Skeletal muscle tissue (tissue), 4 donors: Measurements from ENCODE around the gene TTC34. TPM values are rescaled to one million over a fixed set of nuclear protein-coding genes. Genes with fewer than 3 reads are reported as not detected.
"Not testable (repeated sequence)": the region's sequence is repeated elsewhere in the genome, so short reads cannot be mapped to it uniquely, and the experiment has no call there.

ENCODE experiments used
- H3K27ac ChIP-seq: one replicate; pipeline ENCODE4 v1.7.0; 2013; ENCODE audit warnings: mild to moderate bottlenecking, low read depth, low read length, inconsistent platforms
- H3K27me3 ChIP-seq, 3 donors: one replicate each; pipeline ENCODE4 v1.7.0; 2013; ENCODE audit warnings: low read length in 3 of 3; ENCODE audit not compliant: control insufficient read depth in 3 of 3, insufficient read depth in 3 of 3
- H3K36me3 ChIP-seq, 3 donors: one replicate each; pipeline ENCODE4 v1.7.0; 2013; ENCODE audit warnings: low read length in 3 of 3; ENCODE audit not compliant: control insufficient read depth in 3 of 3, insufficient read depth in 3 of 3
- H3K4me1 ChIP-seq, 3 donors: one replicate each; pipeline ENCODE4 v1.7.0; 2013; ENCODE audit warnings: low read length in 3 of 3, mild to moderate bottlenecking in 3 of 3; ENCODE audit not compliant: control insufficient read depth in 3 of 3, insufficient read depth in 3 of 3
- H3K4me3 ChIP-seq, 3 donors: one replicate each; pipeline ENCODE4 v1.7.0; 2013; ENCODE audit warnings: low read length in 3 of 3
- H3K9ac ChIP-seq, 3 donors: one replicate each; pipeline ENCODE4 v1.7.0; 2013; ENCODE audit warnings: low read length in 3 of 3, mild to moderate bottlenecking in 3 of 3, moderate library complexity in 2 of 3, low read depth in 1 of 3
- H3K9me3 ChIP-seq, 3 donors: one replicate each; pipeline ENCODE4 v1.7.0; 2013; ENCODE audit warnings: low read length in 3 of 3; ENCODE audit not compliant: control insufficient read depth in 3 of 3
- total RNA-seq: library from RNA; depleted of rRNA; stranded (reverse); fragments of >200 nt; gene quantifications from one replicate; pipeline ENCODE4 v1.2.3, GENCODE V29; 2014
- donor health status: Osteomylitis.

Gene TTC34
- total RNA-seq, 1 donor from 2014 or later = under 0.01 TPM

DNA sequence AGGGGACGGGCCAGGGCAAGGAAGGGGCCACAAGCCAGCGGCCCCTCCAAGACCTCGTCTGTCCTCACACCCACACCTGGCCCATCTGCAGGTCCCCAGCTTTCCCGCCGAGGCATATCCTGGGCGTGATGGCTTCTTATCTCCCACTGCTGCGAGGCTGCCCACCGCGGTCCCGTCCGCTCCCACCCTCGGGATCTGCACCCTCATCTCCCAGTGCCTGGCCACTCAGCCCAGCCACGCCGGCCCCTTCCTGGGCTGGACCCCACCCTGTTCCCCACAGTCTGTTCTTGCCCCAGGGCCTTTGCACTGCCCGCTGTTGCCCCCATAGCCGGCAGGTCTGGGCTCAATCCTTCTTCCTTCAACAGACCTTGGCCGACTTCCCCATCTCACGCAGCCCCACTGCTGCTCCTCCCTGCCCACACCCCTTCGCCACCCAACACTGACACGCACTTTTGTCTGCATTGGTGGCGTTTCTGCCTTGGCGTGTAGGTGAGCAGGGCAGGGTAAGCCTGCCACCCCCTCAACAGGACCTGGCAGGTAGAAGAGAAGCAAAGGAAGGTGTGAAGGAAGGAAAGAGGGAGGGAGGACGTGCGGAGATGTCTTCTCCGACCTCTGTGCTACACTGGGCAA, 4.4 kb upstream of the TTC34 start:
- no peak overlapping the region for H3K9ac ChIP-seq
- H3K9me3 ChIP-seq = no peaks in the 10 kb centered on the region
- H3K4me3 ChIP-seq = no peak overlapping the region
- no peaks in the 10 kb centered on the region for H3K36me3 ChIP-seq
- no peak overlapping the region for H3K27ac ChIP-seq
- H3K4me1 ChIP-seq = no peaks in the 10 kb centered on the region
- peaks cover 47 to 60% (median 56%) of the 10 kb centered on the region in 3 donors for H3K27me3 ChIP-seq

DNA sequence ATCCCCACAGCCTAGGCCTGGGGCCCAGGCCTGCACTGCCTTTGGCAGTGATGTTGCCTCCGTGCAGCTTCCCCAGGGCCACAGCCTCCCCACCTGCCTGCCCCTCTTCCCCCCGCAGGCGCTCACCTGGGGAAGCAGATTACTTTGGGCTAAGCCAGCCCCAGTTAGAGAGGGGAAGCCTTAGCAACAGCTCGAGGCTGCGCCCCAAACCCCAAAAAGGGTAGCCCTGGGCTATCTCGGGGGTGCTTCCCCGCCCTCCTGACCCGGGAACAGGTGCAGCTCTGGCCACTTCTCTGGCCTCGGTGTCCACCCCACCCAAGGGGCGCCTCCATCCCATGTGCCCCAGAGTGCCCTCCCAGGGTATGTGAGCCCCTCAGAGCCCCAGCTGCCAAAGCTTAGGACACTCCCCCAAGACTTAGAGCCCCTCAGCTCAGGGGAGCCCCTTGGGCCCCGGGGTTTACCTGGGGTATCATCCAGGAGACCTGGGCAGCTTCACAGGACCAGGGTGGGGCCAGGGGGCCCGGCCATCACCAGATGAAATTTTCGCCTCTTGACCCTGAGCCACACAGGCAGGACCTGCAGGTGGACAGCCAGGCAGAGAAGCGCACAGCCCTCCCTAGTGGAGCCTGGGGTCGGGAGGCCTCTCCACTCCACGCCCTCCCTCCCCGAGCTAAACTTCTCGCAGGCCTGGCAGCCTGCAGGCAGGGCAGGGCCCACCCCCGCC, 3.3 kb upstream of the TTC34 start:
- no peak overlapping the region for H3K27ac ChIP-seq
- H3K27me3 ChIP-seq = peaks cover 46 to 62% (median 53%) of the 10 kb centered on the region in 3 donors

DNA sequence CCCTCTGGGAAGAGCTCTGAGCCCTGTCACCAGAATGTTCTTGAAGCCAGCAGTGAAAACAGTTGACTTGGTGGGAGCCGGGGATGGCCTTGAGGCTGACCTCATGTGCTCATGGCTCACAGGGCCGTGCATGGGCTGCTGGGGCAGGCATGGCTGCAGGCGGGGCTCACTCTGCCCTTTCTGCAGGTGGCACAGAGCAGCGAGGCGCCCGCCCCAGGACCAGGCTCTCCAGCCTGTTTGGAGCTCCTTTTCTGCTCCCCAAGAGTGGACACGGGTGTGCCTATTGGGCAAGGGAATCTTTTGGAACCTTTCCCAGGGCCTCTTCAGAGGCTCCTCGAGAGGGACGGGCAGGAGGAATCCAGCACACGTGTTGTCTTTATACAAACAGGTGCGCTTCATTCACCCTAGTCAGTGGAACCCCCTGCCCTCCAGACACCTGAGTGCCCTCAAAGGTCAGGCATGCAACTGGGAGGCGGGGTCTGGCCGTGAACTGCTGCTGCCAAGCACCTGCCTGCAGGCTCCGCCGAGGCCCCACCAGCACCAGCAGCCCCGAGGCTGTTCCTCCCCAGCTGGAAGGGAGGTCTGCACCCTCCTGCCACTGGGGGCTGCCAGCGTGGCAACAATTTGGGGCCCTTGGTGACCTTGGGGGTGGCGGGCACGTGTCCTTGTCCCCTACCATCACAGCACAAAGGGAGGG, 2.6 kb upstream of the TTC34 start:
- no peak overlapping the region for H3K9ac ChIP-seq
- peaks cover 46 to 57% (median 49%) of the 10 kb centered on the region in 3 donors for H3K27me3 ChIP-seq
- H3K27ac ChIP-seq = no peak overlapping the region
- no peaks in the 10 kb centered on the region for H3K9me3 ChIP-seq
- H3K4me1 ChIP-seq = no peaks in the 10 kb centered on the region
- H3K4me3 ChIP-seq = no peak overlapping the region
- no peaks in the 10 kb centered on the region for H3K36me3 ChIP-seq

More for the DNA sequence above, 3.3 kb upstream of the TTC34 start:
- Histone ChIP-seq H3K4me3 (no peak overlapping the region), H3K36me3 (no peaks in the 10 kb centered on the region), H3K4me1 (no peaks in the 10 kb centered on the region), H3K9me3 (no peaks in the 10 kb centered on the region), H3K9ac (no peak overlapping the region)

DNA sequence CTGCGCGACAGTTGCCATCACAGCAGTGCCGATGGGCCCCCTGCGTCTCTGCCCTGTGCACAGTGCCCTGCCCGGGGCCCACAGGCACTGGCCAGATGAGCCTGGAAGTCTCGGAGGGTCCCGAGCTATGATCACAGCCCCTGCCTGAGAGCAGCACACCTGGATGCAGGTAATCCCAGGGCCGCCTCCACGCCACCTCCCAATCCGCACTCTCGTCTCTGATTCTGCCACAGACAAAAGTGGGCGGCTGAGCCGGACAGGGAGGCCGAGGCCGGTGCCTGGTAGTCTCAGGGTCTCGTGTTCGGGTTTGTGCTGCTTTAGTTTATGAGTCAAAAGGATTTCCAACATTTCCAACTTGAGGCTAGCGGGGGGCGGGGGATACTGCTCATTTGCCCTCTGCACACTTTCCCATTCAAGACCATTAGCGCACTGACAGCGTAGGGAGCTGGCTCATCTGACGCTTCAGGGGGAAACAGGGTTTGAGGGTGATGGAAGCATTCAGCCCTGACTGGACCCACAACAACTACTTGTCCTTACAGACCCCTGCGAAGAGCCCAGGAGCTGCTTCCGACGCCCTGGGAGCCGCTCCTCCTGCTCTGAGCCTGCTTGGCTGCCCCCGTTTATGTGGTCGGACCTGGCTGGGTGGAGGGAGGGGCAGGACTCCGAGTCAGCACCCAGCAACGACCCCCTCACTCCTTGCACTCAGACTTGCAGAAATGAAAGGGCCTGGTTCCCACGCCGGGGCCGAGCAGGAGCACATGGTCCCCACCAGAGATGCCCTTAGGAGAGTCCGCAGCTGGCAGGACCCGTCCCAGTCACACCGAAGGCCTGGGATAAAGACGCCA, 1.8 kb upstream of the TTC34 start:
- peaks cover 46 to 57% (median 48%) of the 10 kb centered on the region in 3 donors for H3K27me3 ChIP-seq

DNA sequence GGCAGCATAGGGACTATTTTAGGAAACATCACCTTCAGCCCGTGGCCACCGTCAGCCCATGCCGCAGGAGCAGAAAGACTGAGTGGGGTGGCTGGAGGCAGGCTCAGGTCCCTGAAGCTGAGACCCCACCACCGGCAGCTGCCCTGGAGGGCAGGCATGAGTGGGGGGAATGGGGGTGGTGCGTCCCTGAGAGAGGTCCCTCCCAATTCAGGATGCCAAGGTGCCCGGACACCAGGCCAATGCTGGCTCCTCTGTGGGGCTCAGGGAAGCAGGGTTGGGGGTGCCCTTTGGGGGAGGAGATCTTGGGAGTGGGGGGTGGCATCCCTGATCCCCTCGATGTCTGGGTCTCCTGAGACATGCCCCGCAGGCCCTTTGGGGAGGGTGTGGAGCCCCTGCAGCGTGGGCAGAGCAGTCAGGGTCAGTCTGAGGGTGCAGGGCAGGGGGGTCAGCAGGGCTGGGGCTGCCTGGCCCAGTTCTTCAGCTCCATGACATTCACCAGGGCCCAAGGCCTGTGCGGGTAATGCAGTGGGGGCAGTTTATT, 998 bp upstream of the TTC34 start:
- H3K9ac ChIP-seq = no peak overlapping the region
- no peak overlapping the region for H3K4me3 ChIP-seq
- no peaks in the 10 kb centered on the region for H3K9me3 ChIP-seq
- no peak overlapping the region for H3K27ac ChIP-seq
- H3K4me1 ChIP-seq = no peaks in the 10 kb centered on the region
- H3K36me3 ChIP-seq = no peaks in the 10 kb centered on the region
- peaks cover 40 to 56% (median 43%) of the 10 kb centered on the region in 3 donors for H3K27me3 ChIP-seq

More for the DNA sequence above, 1.8 kb upstream of the TTC34 start:
- Histone ChIP-seq H3K4me1 (no peaks in the 10 kb centered on the region), H3K36me3 (no peaks in the 10 kb centered on the region), H3K4me3 (no peak overlapping the region), H3K27ac (no peak overlapping the region), H3K9me3 (no peaks in the 10 kb centered on the region), H3K9ac (no peak overlapping the region)

DNA sequence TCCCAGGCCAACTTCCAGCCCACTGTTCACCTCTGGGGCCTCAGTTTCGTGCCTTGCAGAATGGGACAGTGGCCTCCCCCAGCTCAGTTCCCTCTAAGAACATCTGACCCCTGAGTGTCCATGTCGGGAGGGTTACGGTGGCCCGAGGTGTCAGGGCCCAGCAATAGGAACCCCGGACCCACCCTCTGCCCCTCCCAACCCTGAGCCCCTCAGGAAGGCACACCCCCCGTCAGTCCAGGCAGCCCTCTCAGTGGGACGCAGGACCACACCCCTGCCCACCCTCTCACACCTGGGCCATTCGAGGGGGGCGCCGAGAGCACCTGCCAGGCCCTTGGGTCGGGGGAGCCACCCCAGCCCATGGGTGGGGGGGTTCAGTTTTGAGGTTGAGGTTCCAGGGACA, 447 bp downstream of the TTC34 start:
- Histone ChIP-seq H3K9me3 (peaks cover 0 to 3% (median 0%) of the 10 kb centered on the region in 3 donors), H3K4me1 (no peaks in the 10 kb centered on the region), H3K9ac (no peak overlapping the region), H3K36me3 (no peaks in the 10 kb centered on the region), H3K27me3 (peaks cover 36 to 49% (median 36%) of the 10 kb centered on the region in 3 donors), H3K27ac (no peak overlapping the region), H3K4me3 (no peak overlapping the region)

DNA sequence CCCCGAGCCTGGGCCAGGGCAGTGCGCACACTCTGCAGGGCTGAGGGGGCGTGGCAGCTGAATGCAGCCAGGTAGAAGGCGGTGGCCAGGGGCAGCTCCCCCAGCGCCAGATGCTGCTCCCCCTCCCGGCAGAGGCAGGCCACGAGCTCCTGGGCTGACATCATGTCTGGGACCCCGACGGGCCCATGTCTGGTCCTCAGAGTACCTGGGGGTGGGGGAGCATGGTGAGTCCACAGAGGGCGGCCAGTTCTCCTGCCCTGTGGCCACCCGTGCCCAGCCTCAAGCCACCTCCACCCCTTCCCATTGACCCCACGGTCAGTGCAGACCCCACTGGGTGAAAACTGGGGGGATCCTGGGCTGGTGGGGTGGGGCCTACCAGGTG, 838 bp downstream of the TTC34 start:
- peaks cover under 1 to 3% (median 1%) of the 10 kb centered on the region in 3 donors for H3K9me3 ChIP-seq
- peaks cover 32 to 48% (median 34%) of the 10 kb centered on the region in 3 donors for H3K27me3 ChIP-seq
- no peaks in the 10 kb centered on the region for H3K4me1 ChIP-seq

DNA sequence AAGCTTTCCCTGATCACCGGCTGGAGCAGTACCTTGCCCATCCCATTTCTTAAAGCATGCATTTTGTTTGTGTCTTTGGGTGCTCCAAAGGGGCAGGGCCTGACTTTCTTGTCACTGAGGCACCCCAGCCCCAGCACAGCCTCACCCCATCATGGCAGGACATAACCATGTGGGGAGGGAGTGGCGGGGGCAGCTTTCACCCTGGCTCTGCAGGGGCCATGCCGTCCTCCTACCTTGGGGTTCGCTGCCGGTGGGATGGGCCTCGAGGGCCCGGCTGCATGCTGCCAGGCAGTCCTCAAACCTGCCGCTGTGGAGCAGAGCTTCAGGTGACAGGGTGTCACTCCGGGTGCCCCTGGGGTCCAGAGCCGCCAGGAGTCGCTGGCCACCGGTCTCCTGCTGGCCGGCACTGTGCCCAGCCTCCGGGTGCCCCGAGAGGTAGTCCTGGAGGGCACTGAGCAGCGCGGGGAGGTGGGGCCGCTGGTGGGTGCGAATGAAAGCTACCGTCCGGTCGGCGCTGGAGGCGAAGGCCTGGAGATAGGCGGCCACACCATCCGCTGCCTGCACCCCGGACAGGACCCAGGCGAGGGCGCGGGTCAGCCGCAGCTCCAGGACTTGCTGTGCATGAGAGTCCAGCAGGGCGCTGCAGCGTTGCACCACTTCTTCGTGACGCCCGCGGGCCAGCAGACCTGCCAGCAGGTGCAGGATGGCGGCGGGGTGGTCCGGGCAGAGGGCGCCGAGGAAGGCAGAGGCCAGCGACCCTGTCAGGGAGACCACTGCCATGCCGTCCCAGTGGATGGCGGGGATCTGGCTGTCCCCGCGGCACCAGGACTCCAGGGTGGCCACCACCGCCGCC, 1.5 kb downstream of the TTC34 start:
- Histone ChIP-seq H3K27me3 (peaks cover 29 to 48% (median 34%) of the 10 kb centered on the region in 3 donors), H3K9me3 (peaks cover 2 to 8% (median 6%) of the 10 kb centered on the region in 3 donors), H3K9ac (no peak overlapping the region), H3K27ac (no peak overlapping the region), H3K4me1 (no peaks in the 10 kb centered on the region), H3K4me3 (no peak overlapping the region), H3K36me3 (no peaks in the 10 kb centered on the region)

More for the DNA sequence above, 838 bp downstream of the TTC34 start:
- H3K9ac ChIP-seq = no peak overlapping the region
- H3K36me3 ChIP-seq = no peaks in the 10 kb centered on the region
- no peak overlapping the region for H3K4me3 ChIP-seq
- H3K27ac ChIP-seq = no peak overlapping the region

DNA sequence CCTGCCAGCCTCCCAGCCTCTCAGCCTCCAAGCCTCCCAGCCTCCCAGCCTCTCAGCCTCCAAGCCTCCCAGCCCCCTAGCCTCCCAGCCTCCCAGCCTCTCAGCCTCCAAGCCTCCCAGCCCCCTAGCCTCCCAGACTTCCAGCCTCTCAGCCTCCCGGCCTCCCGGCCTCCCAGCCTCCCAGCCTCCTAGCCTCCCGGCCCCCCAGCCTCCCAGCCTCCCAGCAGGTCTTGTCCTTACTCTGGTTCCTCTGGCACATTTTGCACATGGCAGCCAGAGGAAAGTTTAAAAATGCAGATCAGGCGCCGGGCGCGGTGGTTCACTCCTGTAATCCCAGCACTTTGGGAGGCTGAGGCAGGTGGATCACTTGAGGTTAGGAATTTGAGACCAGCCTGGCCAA, 2.5 kb downstream of the TTC34 start:
- peaks cover 23 to 39% (median 26%) of the 10 kb centered on the region in 3 donors for H3K27me3 ChIP-seq

More for the DNA sequence above, 2.5 kb downstream of the TTC34 start:
- H3K4me1 ChIP-seq, H3K9ac ChIP-seq, H3K4me3 ChIP-seq, H3K36me3 ChIP-seq, H3K27ac ChIP-seq: not testable (repeated sequence)
- peaks cover 8 to 11% (median 8%) of the 10 kb centered on the region in 3 donors for H3K9me3 ChIP-seq
